ENCODE measurements around the gene SERPINA1.
"Not testable (repeated sequence)": the region's sequence is repeated elsewhere in the genome, so short reads cannot be mapped to it uniquely, and the experiment has no call there.

Gene SERPINA1

GRCh38 chr14:94388384-94389103 lies at the start of gene SERPINA1:
Gene SERPINA1, minus strand, starts transcription at chr14:94388602. Its CDS starts 5,365 bp downstream, at chr14:94383237.
- no peak for DNase-seq

- DNase-seq = no peak
These were observed 40.2 kb upstream of the SERPINA1 start for GRCh38 chr14:94428610-94429009.

GRCh38 chr14:94427016-94427613 lies 38.7 kb upstream of the SERPINA1 start:
- DNase-seq = no peak

GRCh38 chr14:94426526-94426925 lies 38.1 kb upstream of the SERPINA1 start:
- DNase-seq = no peak

GRCh38 chr14:94424371-94424770 lies 36.0 kb upstream of the SERPINA1 start:
- DNase-seq = no peak

- DNase-seq = peak; percentile 15
These were observed 35.2 kb upstream of the SERPINA1 start for GRCh38 chr14:94423453-94424056.

GRCh38 chr14:94421316-94421715 lies 32.9 kb upstream of the SERPINA1 start:
- DNase-seq = no peak

GRCh38 chr14:94417497-94418205 lies 29.2 kb upstream of the SERPINA1 start:
- not testable (repeated sequence) for DNase-seq

- DNase-seq = no peak
These were observed 24.6 kb upstream of the SERPINA1 start for GRCh38 chr14:94412671-94413638.

GRCh38 chr14:94411638-94412037 lies 23.2 kb upstream of the SERPINA1 start:
- DNase-seq = no peak

- DNase-seq = not testable (repeated sequence)
These were observed 21.0 kb upstream of the SERPINA1 start for GRCh38 chr14:94409430-94409829.

GRCh38 chr14:94408546-94409095 lies 20.2 kb upstream of the SERPINA1 start:
- DNase-seq = no peak

GRCh38 chr14:94407906-94408305 lies 19.5 kb upstream of the SERPINA1 start:
- DNase-seq = no peak

GRCh38 chr14:94406910-94407309 lies 18.5 kb upstream of the SERPINA1 start:
- no peak for DNase-seq

GRCh38 chr14:94405486-94405885 lies 17.1 kb upstream of the SERPINA1 start:
- no peak for DNase-seq

GRCh38 chr14:94404561-94404960 lies 16.2 kb upstream of the SERPINA1 start:
- no peak for DNase-seq

GRCh38 chr14:94403312-94403932 lies 15.0 kb upstream of the SERPINA1 start:
- no peak for DNase-seq

- no peak for DNase-seq
These were observed 12.7 kb upstream of the SERPINA1 start for GRCh38 chr14:94401083-94401482.

- no peak for DNase-seq
These were observed 12.0 kb upstream of the SERPINA1 start for GRCh38 chr14:94400422-94400841.

GRCh38 chr14:94398536-94398935 lies 10.1 kb upstream of the SERPINA1 start:
- DNase-seq = no peak

- no peak for DNase-seq
These were observed 9.7 kb upstream of the SERPINA1 start for GRCh38 chr14:94398182-94398479.
